ENCODE measurements around the gene IVL.

The IVL gene, protein sequence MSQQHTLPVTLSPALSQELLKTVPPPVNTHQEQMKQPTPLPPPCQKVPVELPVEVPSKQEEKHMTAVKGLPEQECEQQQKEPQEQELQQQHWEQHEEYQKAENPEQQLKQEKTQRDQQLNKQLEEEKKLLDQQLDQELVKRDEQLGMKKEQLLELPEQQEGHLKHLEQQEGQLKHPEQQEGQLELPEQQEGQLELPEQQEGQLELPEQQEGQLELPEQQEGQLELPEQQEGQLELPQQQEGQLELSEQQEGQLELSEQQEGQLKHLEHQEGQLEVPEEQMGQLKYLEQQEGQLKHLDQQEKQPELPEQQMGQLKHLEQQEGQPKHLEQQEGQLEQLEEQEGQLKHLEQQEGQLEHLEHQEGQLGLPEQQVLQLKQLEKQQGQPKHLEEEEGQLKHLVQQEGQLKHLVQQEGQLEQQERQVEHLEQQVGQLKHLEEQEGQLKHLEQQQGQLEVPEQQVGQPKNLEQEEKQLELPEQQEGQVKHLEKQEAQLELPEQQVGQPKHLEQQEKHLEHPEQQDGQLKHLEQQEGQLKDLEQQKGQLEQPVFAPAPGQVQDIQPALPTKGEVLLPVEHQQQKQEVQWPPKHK

DNA sequence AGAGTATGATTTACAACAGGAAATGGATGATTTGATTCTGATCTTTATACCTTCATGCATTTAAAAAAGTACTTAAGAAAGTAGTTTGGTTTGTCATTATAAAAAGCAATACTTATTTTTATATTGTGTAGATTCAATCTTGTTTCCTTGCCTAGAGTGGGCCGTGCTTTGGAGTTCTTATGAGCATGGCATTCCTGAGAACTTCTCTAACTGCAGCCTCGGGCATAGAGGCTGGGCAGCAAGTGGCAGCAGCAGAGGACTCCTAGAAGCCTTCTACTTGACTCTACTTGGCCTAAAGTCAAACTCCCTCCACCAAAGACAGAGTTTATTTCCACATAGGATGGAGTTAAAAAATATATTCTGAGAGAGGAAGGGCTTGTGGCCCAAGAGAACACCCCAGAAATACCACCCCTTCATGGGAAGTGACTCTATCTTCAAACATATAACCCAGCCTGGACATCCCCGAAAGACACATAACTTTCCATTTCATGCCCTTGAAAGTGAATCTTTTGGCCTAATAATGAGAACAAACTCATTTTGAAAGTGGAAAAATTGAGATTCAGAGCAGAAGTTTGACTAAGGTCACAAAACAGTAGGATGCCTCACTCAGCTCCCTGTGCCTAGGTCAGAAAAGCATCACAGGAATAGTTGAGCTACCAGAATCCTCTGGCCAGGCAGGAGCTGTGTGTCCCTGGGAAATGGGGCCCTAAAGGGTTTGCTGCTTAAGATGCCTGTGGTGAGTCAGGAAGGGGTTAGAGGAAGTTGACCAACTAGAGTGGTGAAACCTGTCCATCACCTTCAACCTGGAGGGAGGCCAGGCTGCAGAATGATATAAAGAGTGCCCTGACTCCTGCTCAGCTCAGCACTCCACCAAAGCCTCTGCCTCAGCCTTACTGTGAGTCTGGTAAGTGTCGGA, at the start of gene IVL:
IVL (plus strand) TSS at position 861 of the 916 bp plus-strand sequence. CDS start 1,252 bp downstream, outside the sequence.
- DNase-seq: peak; percentile 40

DNA sequence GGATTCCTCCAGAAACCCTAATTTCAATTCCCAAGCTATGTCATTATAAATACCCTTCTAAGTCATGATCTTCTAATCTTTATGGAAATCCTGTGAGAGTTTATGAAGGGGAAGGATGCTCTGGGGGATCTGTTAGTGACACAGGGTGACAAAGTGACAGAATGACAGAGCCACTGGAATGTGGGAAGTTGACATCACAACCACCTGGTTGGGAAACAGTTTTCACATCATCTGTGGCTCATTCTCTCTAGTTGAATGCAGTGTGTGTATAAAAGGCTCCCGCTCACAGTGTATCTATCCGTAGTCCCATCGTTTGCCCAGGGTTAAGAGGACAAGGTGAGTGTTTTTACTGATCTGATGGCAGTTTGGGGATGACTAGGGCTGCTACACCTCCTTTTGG, 48.6 kb upstream of the IVL start, which contains the start of gene LCE7A:
LCE7A (plus strand) TSS at position 301 of the 400 bp plus-strand sequence. CDS start 702 bp downstream, outside the sequence.
- DNase-seq: no peak

DNA sequence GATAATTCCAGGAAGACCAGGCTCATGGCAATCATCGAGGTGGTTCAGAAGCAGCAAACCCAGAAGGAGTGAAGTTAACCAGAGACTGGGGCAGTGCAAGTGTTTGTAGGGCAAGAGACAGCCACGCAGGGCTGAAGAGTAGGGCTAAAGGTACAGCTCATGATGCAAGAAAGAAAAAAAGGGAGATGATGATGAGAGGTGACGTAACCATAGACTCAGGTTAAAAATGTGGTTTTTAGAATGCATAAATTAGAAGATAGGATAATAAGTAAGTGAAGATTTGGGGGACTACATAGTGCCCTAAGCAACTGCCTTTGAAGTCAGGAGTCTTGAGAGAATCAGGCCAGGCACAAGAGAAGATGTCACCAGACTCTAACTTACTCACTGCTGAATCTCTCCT, 48.2 kb upstream of the IVL start:
- DNase-seq: no peak

DNA sequence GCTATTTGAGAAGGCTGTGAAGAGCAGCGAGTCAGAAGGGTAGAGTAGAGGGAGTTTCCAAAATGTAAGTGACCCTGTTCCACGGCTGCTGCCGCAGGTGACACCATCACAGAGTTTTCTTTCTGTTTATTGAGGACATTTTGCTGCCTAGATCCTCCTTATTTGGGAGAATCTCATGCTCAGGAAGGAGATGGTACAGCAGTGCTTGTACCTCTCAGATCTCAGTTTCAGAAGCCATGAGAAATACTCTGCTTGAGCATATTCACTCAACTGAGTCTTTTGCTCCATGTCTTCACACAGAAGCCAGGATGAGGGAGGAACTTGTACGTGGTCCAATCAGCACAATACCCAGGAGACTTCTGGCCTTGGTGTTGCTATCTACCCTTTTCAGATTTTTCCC, 47.0 kb upstream of the IVL start:
- DNase-seq: no peak

DNA sequence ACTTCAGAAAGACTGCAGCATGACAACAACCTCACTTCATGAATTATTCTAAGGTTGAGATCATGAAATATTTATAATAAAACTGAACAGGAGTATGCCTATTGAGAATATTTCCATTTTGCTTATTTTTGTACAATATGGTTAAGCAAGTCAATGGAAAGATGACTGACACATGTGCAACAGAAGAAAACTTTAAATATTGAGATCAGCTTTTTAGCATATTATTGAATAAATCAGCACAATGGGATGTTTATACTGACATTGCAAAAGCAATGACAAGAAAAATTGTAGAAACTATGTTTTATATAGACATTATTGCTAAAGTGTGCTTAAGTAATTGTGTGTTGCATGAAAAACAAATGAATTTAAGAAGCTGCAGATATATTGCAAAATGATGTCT, 43.9 kb upstream of the IVL start:
- DNase-seq: no peak

DNA sequence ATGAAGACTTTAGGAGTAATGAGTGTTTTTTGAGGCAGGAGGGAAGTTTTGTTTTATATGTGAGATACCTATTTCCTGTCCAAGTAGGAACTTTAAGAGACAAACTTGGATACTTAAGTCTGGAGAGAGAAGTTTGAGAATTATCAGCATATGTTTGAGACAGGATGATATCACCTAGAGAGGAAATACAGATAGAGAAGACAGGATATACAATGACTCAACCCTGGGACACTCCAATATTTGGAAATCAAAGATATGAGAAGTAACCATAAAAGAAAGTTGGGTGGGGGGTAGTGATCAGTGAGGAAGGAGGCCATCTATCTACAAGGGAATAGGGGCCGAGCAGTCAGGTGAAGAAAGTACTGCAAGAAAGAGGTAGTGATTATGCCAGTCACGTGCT, 42.0 kb upstream of the IVL start:
- no peak for DNase-seq

DNA sequence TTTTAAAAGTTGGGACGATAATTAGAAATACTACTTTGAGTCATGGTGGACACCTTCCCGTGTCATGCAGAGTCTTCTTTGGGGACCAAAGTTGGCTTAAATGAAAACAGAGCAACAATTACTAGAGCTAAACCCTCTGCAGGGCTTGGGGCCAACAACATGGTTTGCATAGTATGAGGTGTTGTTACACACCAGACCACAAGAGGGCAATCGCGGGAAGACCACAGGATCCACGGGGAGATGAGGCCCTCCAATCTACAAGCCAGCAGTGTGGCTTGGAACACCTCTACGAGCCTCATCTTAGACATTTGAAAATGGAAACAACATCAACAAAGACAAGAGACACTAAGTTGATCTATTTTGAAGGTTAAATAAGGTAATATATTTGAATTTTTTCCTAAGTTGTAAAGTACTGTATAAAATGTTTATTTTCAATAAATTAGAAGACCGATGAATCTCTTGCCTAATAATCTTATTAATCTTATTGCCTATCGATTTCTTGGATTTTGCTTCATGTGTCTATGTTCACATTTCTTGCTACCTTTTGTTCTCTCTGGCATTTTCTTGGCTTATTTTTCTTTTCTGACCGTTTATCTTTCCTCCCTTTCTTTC, 38.4 kb upstream of the IVL start:
- peak; percentile 67 for DNase-seq

DNA sequence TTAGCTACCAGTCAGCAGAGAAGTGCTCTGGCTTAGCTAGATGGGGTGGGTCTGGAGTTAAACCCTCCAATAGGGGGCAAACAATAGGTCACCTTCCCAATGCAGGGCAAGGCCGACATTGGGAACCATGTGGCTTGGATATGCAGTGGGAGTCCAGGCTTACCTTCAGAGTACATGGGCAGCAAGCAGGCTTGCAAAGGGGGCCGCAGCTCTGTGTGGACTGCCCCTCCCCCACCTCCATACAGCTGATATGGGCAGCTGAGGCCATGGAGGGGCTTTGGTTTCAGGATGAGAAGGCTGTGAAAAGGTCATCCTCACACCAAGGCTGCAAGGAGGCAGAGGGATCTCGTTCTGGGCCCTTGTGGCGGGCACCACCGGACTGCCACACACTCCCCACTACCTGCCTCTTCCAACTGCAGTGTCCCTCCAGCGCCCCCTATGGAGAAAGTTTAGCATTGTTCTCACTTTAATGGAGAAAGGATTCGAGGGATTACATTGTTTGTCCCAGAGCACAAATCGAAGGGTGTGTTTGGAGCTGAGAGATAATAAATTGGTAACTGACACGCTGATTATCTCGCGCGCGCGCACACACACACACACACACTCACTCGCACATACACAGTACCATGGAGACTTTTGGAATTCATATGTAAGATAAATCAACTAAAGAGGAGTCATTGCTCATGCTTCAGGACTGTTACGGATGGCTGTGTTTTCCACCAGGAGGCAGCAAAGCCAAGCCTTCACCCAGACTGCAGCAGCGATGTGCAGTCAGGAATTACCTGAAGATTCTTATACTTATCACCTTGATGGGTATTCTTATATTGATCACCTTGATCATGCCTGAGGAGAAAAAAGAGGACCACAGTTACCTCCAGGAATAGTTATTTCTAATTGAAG, 37.3 kb upstream of the IVL start:
- DNase-seq: peak; percentile 26

DNA sequence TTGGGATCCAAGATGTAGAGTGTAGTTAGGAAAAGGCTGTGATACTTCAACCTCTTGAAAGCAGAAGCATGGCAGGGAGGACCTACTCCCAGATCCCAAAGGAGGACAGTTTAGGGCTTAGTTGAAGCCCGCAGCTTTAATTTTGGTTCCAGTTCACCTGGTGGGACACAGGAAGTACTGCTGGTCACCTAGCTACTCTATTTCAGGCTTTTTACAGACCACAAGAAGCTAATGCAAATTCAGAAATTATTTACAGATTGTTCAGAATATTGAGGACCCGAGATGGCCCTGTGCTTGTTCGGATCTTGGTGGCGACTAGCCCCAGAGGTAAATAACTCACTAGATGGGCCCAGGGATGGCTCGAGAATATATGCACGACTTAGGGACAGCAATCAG, 36.6 kb upstream of the IVL start:
- DNase-seq: no peak

DNA sequence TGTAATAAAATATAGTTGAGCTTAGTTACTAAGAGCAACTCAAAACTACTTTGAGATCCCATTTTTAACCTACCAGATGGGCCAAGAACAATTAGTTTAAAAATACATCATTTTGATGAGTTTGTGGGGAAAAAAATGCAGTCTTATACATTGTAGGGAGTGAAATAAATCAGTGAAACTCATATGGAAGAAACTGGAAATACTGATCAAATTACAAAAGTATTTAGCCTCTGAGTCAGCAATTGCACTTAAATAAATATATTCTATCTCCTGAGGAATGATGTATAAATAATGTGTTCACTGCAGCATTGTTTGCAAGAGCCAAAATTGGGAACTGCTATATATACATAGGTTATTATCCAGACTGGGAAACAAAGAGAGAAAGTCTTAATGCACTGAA, 34.9 kb upstream of the IVL start:
- DNase-seq: peak; percentile 70

DNA sequence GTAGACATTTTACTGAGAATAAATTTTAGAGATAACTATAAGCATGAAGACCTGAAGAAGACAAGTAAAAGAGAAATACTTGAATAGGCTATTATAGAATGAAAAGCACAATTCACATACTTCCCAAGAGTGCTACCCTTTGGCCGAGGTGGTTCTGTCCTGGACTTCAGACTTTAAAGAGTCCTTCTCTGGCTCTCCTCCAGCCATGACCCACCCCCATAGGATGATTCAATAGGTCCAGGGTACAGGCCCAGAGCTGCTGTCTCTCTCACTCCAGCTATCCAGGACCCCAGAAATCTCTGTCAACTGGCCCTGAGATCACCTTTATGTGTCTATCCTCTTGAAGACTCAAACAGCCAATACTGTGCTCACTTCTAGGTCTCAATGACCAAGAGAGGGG, 31.5 kb upstream of the IVL start:
- no peak for DNase-seq

DNA sequence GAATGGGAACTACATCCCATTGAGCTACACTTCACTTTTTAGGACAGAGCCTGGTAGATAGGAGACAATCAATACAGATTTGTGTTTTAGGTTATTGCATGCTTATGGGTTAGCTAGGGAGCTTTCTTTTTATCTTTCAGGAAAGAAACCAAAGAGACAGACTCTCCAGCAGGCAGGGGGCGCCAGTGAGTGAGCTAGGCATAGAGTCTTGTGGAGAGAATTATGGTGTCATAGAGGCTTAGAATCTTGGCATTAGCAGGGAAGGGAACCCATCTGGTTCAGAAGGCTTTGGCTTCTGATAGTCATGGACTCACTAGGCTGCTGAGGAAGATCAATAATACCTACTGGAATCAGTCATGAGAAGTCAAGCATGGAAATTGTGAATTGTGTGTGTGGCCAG, 30.3 kb upstream of the IVL start, which contains the start of gene SMCP:
SMCP (plus strand) TSS at position 281 of the 400 bp plus-strand sequence. CDS start 6,101 bp downstream, outside the sequence.
- no peak for DNase-seq

DNA sequence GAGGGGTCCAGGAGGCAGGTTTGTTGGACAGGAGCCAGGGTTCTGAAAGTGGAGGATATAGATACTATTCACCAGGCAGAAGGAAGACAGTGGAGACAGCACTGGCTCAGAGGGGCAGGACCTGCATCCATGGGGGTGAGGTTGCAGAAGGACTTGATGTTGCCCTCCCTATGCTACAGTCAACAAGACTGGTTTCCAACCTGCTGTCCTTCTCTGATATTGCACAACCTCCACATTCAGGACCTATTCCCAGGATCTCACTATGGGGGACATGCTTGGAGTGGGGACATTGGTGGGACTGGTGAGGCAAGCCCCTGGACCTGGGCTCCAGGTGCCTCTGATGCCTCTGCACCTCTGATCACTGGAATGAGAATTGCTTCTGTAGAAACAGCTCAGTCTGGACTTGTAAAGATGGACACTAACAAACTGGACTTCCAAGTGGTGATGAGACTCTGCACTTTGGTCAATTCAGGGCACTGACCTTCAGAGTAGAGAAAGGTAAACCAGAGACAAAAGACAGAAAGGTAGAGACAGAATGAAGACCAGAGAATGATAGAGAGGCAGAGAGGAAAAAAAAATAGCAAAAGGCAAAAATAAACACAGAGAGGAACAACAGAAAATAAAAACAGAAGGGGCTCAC, 28.7 kb upstream of the IVL start:
- DNase-seq: no peak

DNA sequence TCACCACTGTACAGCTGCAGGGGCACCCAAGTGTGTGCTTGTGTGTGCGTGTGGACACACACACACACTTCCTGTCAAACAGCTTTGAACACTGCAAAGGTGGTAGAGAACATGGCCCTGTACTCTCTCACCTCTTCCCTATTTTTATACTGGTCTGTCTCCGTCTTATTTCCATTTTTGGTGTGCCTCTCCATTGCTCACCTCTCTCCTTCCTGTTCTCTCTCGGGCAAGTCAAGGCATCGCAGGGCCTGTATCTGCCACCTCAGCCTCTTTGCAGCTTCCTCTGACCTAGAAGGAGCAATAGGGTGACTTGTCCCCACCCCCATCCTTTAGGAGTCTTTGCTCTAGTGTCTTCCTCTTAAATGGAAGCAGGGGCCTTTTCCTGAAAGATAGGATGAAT, 28.0 kb upstream of the IVL start:
- DNase-seq: no peak

DNA sequence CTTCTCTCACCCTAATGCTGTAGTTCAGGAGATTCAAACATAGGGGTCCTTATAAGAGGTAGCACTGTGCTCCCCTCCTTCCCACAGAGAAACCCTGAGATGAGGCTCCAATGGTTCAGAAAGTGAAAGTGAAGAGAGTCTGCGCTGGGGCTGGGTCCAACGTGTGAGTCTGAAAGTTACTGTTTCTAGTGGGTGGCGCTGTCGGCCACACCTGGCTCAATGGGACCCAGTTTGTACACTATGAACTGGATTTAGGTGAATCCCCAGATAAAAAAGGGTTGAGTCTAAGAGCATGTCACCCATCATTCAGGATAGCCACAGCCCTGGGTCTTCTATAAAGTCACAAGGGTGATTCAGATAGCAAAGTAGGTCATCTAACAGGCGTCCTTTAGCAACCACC, 27.4 kb upstream of the IVL start:
- DNase-seq: no peak

DNA sequence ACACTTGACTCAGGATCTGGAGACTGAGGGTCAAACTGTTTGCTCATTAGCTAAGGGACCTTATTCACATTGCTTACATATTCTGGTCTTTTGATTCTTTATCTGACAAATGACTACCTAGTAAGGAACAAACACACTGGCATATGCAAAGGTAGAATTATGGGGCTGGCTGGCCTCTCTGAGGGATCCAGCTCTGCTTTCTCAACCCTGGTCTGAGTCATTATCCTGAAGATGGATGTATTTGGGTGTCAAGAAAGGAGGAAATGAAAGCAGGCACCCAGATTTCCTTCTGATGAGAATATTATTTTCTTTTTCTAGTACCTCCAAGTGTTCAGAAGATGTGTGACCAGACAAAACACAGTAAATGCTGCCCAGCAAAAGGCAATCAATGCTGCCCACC, 24.3 kb upstream of the IVL start:
- no peak for DNase-seq

DNA sequence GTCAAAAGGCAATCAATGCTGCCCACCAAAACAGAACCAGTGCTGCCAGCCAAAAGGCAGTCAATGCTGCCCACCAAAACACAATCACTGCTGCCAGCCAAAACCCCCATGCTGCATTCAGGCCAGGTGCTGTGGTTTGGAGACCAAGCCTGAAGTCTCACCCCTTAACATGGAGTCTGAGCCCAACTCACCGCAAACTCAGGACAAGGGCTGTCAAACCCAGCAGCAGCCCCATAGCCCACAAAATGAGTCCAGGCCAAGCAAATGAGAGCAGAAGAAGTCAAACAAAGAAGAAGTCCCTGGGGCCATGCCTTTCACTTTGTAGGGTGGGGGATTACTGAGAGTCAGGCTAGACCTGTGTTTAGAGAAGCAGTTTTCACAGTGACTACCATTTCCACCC, 23.8 kb upstream of the IVL start:
- no peak for DNase-seq

DNA sequence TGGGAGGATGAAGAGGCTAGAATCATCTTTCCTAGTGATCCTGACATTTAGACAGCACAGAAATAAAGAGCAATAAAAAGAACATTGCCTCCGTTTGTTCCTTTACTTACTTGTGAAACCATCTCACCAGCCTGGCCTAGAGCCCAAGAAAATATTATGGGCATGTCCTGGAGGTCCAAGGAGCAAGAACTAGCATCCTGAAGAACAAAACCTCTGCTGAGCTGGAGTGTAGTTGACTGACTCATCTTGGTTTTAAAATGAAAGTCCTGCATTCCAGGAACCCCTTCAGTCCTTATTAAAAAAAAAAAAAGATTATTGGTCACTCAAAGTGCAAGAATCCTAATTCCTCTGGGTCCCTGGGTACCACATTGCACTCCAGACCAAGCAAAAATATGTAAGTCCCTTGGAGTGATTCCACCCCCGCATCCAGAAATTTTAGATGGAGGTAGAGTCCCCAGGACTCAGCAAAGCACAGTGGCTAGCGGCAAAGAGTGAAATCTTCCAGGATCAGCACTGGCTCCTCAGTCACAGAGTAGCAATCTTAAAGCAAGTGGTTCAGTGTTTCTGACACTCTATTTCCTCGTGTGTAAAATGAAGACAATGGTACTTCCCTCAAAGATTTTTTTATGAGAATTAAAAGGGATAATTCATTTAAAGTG, 23.3 kb upstream of the IVL start:
- DNase-seq: peak; percentile 68

DNA sequence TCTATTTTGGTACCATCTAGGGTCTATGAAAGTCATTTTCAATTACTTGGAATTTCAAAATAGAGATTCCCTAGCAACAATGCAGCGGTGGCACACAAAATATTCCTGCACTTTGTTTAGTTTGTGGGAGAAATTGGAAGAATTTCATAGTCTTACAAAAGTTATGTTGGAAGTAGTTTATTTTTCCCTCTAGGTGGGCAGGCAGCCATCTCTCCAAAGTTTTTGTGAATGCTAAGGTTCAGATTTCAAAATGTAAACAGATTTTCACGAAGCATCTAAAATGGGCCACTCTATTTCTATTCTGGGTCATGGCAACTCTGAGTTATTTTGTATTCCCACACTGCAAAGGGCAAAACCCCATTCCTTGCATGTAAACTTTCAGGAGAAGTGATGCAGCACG, 22.3 kb upstream of the IVL start:
- DNase-seq: peak; percentile 27

DNA sequence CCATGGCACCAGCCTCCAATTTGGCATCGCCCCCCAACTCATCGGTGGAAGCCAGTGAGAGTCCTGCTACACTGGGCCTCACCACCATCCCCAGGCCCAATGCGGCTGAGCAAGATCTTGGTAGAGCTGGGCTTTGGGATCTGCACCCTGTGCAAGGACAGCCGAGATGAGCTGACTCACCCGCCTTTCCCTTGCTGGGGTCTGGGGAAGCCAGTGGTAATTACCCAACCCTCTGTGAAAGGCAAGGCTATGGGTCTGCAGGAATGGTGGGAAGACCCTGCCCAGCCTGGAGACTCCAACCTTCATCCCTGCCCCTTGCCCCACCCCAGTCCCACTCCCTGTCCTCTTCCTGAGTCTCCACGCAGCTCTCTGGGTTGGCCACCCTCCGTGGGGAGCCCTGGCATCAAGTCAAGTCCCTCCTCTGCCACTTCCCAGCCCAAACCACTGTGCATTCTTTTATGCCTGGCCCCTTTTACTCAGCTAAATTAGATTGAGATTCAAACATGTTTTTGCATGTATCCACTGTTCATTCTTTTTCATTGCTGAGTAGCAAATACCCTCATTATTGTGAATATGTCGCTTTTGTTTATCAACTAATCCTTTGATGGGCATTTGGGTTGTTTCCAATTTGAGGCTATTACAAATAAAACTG, 21.5 kb upstream of the IVL start:
- peak; percentile 5 for DNase-seq

Measured in fibroblast of upper back skin (primary cell).